GM04503 (cell line): Measurements from ENCODE around the gene CHRND.

Experiments used
- DNase-seq: peaks from one replicate; pipeline ENCODE4 v3.0.0-alpha.2; 2012; ENCODE audit warnings: low read depth

Gene CHRND

GRCh38 chr2:232573042-232573441 is 47.1 kb downstream of the CHRND start:
- DNase-seq: no peak

- DNase-seq: no peak
Measured at GRCh38 chr2:232573771-232574435, 47.9 kb downstream of the CHRND start.

GRCh38 chr2:232574674-232575403 is 48.9 kb downstream of the CHRND start:
- DNase-seq: no peak

GRCh38 chr2:232575404-232575746 is 49.4 kb downstream of the CHRND start:
- DNase-seq: no peak

GRCh38 chr2:232576995-232577394 is 51.0 kb downstream of the CHRND start:
- no peak for DNase-seq

- no peak for DNase-seq
Measured at GRCh38 chr2:232577841-232578240, 51.9 kb downstream of the CHRND start.

GRCh38 chr2:232578626-232579025 is 52.7 kb downstream of the CHRND start:
- DNase-seq: no peak

- DNase-seq: no peak
Measured at GRCh38 chr2:232580648-232580981, 54.7 kb downstream of the CHRND start.

GRCh38 chr2:232581725-232582124 is 55.8 kb downstream of the CHRND start:
- DNase-seq: no peak

GRCh38 chr2:232584238-232584637 is 58.3 kb downstream of the CHRND start:
- DNase-seq: no peak
